ENCODE results near the gene CDH4. TPM values are rescaled to one million over a fixed set of nuclear protein-coding genes. Genes with fewer than 3 reads are reported as not detected.

CDH4 gene
- total RNA-seq, 2 experiments from 2014 or later, result 0.10 to 0.21 TPM

DNA sequence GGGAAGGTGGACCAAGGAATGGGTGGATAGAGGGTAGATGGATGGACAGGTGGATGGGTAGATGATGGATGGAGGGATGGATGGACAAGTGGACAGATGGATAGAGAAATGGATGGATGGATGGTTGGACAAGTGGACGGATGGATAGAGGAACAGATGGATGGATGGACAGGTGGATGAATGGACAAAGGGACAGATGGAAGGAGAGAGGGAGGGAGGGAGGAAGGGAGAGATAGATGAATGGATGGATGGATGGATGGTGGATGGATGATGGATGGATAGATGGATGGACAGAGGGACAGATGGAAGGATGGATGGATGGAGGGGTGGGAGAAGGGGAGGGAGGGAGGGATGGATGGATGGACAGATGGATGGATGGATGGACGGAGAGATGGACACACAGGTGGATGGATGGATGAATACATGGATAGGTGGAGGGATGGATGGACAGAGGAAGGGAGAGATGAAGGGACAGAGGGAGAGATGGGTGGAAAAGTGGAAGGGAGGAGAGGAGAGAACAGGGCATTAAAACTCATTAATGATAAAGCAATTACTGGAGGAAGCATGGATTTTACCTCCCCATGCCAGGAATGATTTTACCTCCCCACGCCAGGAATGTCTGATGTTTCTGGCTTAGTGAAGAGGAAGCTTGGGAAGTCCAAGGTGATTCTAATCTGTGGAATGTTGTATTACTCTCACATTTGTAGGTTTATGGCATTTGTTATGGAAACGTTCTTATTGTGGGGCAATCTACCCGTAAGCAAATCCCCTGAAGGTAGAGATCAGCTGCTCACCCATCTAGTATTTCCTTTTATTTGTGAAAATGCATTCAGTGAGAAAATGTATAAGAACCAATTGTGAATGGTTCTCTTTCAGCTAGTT is 430.3 kb downstream of the CDH4 start:
- POLR2A ChIA-PET, result no interaction called here
- Mint-ChIP-seq H3K27ac (no peak overlapping the region), H3K9me3 (peaks cover 4% of the 10 kb centered on the region), H3K27me3 (peaks cover 3% of the 10 kb centered on the region), H3K36me3 (no peaks in the 10 kb centered on the region), H3K4me1 (ENCODE audit: low read depth) (no peaks in the 10 kb centered on the region), H3K4me3 (no peak overlapping the region)
- DNase-seq, result no peak
- CTCF ChIA-PET, result no interaction called here
- intact Hi-C loops (cut with micrococcal nuclease), result no loop called here

DNA sequence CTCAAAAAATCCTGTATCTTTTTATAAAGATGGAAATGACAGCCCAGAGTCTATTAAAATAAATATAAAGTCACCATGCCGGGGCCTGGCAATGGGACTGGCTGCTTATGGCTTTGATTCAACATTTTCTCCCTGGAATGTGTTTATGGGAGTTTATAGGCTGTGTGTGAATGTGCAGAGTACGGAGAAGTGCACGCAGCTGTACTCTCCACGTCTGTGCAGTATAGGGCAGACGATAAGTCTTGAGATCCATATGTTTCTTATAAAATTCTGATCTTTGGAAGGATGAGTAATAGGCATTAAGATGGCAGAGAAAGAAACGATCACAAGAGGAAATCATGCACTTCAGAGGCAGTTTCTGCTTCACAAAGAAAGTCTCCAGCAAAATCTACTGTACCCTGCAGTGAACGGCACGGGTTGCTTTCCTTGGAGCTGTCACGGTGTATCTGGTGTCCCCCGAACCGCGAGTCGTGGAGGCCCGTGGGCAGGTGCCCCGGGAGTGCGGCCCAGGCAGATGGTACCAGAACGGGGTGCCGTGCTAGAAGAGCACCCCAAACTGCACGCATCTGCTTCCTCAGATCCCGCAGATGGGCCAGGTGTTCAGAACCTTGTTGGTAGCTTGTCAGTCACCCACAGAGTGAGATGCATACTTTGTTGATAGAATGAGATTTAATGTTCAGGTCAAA is 431.1 kb downstream of the CDH4 start:
- peaks cover 2% of the 10 kb centered on the region for H3K27me3 Mint-ChIP-seq
- intact Hi-C loops (cut with micrococcal nuclease), result no loop called here
- no peak overlapping the region for H3K4me3 Mint-ChIP-seq
- no peak overlapping the region for H3K27ac Mint-ChIP-seq
- no peak for DNase-seq
- CTCF ChIA-PET, result no interaction called here
- POLR2A ChIA-PET, result no interaction called here
- H3K4me1 Mint-ChIP-seq (ENCODE audit: low read depth), result no peaks in the 10 kb centered on the region
- no peaks in the 10 kb centered on the region for H3K36me3 Mint-ChIP-seq
- peaks cover 4% of the 10 kb centered on the region for H3K9me3 Mint-ChIP-seq

DNA sequence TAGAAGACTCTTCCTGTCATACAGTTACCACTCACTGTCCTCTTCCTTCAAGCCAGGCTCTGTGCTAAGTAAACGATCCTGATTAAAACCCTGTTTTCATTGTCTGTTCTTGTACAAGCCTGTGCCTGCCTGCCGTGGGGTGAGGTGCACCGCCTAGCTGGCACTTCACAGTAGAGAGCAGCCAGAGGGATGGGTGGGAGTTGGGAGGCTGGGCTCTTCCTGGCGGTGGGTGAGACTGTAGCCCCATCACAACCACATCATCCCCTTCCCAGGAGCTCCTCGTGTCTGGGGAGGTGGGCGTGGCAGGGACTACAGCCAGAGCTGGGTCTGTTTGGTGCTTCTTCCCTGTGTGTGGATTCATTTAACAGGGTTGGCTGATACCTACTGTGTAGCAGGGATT is 431.7 kb downstream of the CDH4 start:
- H3K4me3 Mint-ChIP-seq, result no peak overlapping the region
- no peak for DNase-seq
- ChIA-PET POLR2A (no interaction called here), CTCF (no interaction called here)
- no peaks in the 10 kb centered on the region for H3K36me3 Mint-ChIP-seq
- no peaks in the 10 kb centered on the region for H3K4me1 Mint-ChIP-seq (ENCODE audit: low read depth)
- peaks cover 2% of the 10 kb centered on the region for H3K27me3 Mint-ChIP-seq
- no peak overlapping the region for H3K27ac Mint-ChIP-seq
- H3K9me3 Mint-ChIP-seq, result peaks cover 4% of the 10 kb centered on the region
- intact Hi-C loops (cut with micrococcal nuclease), result no loop called here

DNA sequence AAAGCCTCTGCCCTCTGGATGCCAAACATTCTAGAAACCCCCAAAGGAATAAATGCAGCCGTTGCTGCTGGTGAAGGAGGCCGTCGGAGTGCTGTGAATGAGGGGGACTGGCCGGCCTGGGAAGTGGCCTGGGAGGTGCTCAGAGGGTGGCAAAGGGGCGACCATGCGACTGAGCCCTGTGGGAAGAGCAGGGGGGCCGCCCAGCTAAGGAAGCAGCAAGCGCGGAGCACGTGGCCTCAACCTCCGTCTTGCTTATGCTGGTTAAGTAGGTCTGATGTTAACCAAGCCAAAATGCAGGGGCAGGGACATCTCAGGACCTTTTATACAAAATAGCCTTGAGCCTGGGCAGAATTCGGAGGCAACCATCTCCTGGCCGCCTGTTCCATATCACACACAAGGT is 432.1 kb downstream of the CDH4 start:
- Mint-ChIP-seq H3K27ac (no peak overlapping the region), H3K9me3 (peaks cover 4% of the 10 kb centered on the region), H3K4me3 (no peak overlapping the region), H3K36me3 (no peaks in the 10 kb centered on the region), H3K4me1 (ENCODE audit: low read depth) (no peaks in the 10 kb centered on the region), H3K27me3 (peaks cover 2% of the 10 kb centered on the region)
- intact Hi-C loops (cut with micrococcal nuclease), result no loop called here
- DNase-seq, result no peak
- POLR2A ChIA-PET, result no interaction called here
- CTCF ChIA-PET, result no interaction called here

DNA sequence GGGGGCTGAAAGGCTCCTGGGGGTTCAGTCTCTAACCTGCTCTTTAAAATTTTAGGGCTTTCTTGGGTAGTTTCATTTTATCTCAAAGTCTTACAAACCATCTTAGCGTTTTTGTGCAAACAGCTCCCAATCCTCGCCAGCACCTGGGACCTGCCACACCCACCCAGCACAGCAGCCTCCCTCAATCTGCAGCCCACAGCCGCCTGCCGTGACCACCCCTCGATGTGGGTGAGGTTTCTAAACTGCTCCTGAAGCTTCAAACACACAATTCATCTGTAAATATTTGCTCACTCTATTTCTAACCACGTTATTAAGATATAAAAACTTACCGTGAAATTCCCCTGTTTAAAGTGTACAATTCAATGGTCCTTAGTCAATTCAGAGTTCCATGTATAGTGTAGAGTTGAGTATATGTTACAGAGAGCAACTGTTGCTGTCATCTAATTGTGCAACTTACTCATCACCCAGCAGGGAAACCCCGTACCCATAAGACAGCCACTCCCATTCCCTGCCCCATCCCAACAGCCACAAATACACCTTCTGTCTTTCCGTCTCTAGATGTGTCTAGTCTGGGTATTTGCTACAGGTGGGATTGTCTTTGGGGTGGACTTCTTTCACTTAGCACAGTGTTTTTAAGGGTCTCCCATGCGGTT is 432.6 kb downstream of the CDH4 start:
- peaks cover 2% of the 10 kb centered on the region for H3K27me3 Mint-ChIP-seq
- ChIA-PET CTCF (no interaction called here), POLR2A (no interaction called here)
- no peak overlapping the region for H3K27ac Mint-ChIP-seq
- intact Hi-C loops (cut with micrococcal nuclease), result no loop called here
- H3K9me3 Mint-ChIP-seq, result peaks cover 4% of the 10 kb centered on the region
- no peaks in the 10 kb centered on the region for H3K36me3 Mint-ChIP-seq
- H3K4me3 Mint-ChIP-seq, result no peak overlapping the region
- DNase-seq, result no peak
- H3K4me1 Mint-ChIP-seq (ENCODE audit: low read depth), result no peaks in the 10 kb centered on the region

DNA sequence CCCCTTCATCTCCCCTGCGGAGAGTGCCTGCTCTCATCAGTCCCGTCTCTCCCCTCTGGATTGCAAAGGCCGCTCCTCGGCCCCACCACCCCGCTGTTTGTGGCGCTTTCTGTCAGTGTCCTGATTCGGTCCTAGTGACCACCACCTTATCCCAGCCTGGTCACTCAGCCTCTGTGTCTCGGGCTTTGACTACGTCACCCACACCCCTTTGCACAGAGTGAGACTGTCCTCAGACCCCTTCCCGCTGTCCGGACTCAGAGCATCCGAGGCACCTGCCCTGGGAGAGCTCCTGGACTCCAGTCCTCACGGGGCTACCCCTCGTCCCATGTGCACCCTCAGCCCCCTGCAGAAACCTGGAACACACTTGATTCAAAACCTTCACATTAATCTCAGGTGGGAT is 433.4 kb downstream of the CDH4 start:
- Mint-ChIP-seq H3K4me1 (ENCODE audit: low read depth) (no peaks in the 10 kb centered on the region), H3K27me3 (peaks cover 2% of the 10 kb centered on the region), H3K36me3 (no peaks in the 10 kb centered on the region), H3K4me3 (no peak overlapping the region), H3K9me3 (peaks cover 4% of the 10 kb centered on the region), H3K27ac (no peak overlapping the region)
- no peak for DNase-seq
- POLR2A ChIA-PET, result no interaction called here
- CTCF ChIA-PET, result no interaction called here
- intact Hi-C loops (cut with micrococcal nuclease), result no loop called here

DNA sequence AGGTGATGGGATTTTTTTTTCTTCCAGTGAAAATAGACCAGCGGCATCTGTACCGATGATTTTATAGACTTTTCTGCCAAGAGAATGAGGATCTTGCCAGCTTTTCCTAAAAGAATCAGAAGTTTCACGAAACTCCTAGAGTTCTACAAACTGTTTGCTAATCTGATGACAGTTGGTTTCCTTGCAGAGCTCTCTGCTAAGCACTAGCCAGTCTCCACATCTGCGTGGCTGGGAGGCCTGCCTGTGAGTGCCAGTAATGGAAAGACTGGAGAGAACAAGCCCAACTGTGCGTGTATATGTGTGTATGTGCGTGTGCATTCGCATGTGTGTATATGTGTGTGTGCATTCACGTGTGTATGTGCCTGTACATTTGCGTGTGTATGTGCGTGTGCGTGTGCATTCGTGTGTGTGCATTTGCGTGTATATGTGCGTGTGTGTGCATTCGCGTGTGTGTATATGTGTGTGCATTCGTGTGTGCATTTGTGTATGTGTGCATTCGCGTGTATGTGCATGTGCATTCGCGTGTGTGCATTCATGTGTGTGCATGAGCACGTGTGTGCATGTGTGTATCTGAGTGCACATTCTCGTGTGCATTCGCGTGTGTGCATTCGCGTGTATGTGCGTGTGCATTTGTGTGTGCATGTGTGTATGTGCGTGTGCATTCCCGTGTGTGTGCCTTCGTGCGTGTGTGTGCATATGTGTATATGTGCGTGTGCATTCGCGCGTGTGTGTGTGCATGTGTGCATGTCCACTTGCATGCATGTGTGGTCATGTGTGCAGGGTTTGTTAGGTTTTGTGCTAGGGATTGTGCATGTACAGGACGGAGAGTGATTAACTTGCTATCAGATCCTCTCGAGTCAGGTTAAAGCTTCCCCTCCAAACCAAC is 434.2 kb downstream of the CDH4 start:
- H3K9me3 Mint-ChIP-seq, result peaks cover 4% of the 10 kb centered on the region
- DNase-seq, result no peak
- no peak overlapping the region for H3K27ac Mint-ChIP-seq
- H3K27me3 Mint-ChIP-seq, result peaks cover 2% of the 10 kb centered on the region
- no peaks in the 10 kb centered on the region for H3K4me1 Mint-ChIP-seq (ENCODE audit: low read depth)
- POLR2A ChIA-PET, result no interaction called here
- CTCF ChIA-PET, result no interaction called here
- no peak overlapping the region for H3K4me3 Mint-ChIP-seq
- no peaks in the 10 kb centered on the region for H3K36me3 Mint-ChIP-seq
- intact Hi-C loops (cut with micrococcal nuclease), result no loop called here

DNA sequence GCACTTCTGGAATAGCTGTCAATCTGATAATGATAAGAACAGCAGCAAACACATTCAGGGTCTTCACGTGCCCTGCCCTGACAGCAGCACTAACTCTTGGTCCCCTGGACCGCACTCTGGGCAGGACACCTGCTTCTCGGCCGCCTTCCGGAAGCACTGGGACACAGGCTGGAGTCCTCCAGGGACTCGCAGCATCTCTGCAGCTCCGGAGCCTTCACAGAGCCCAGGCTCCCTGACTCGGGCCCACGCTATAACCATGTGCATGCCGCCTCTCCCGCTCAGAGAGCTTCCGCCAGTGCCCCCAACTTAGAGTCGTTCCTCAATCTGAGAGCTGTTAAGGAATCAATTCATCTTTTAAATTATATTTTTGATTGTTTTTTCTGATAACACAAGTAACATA is 436.4 kb downstream of the CDH4 start:
- H3K4me1 Mint-ChIP-seq (ENCODE audit: low read depth), result no peaks in the 10 kb centered on the region
- intact Hi-C loops (cut with micrococcal nuclease), result no loop called here
- no peak overlapping the region for H3K4me3 Mint-ChIP-seq
- ChIA-PET POLR2A (no interaction called here), CTCF (no interaction called here)
- peaks cover 2% of the 10 kb centered on the region for H3K27me3 Mint-ChIP-seq
- no peak for DNase-seq
- peaks cover 4% of the 10 kb centered on the region for H3K9me3 Mint-ChIP-seq
- no peak overlapping the region for H3K27ac Mint-ChIP-seq
- H3K36me3 Mint-ChIP-seq, result no peaks in the 10 kb centered on the region

DNA sequence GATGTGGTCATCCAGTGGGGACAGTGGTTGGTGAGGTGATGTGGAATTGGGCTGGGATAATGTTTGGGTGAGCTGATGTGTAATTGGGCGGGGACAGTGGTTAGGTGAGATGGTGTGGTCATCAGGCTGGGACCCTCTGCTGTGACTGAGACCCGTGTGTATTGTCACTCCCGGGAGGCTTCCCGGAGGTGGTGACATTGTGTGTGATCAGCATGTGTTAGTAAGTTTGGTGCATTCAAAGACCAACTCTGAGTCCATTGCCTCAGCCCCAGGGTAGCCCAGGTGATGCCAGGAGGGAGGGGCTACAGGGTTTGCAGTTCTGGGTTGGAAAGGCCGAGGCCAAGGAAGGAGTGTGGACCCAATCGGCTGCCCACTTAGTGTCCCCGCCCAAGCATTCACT is 438.1 kb downstream of the CDH4 start:
- no peak overlapping the region for H3K4me3 Mint-ChIP-seq
- CTCF ChIA-PET, result no interaction called here
- POLR2A ChIA-PET, result no interaction called here
- no peak overlapping the region for H3K27ac Mint-ChIP-seq
- no peaks in the 10 kb centered on the region for H3K36me3 Mint-ChIP-seq
- peaks cover 4% of the 10 kb centered on the region for H3K9me3 Mint-ChIP-seq
- H3K4me1 Mint-ChIP-seq (ENCODE audit: low read depth), result no peaks in the 10 kb centered on the region
- no peaks in the 10 kb centered on the region for H3K27me3 Mint-ChIP-seq
- no peak for DNase-seq
- intact Hi-C loops (cut with micrococcal nuclease), result no loop called here

DNA sequence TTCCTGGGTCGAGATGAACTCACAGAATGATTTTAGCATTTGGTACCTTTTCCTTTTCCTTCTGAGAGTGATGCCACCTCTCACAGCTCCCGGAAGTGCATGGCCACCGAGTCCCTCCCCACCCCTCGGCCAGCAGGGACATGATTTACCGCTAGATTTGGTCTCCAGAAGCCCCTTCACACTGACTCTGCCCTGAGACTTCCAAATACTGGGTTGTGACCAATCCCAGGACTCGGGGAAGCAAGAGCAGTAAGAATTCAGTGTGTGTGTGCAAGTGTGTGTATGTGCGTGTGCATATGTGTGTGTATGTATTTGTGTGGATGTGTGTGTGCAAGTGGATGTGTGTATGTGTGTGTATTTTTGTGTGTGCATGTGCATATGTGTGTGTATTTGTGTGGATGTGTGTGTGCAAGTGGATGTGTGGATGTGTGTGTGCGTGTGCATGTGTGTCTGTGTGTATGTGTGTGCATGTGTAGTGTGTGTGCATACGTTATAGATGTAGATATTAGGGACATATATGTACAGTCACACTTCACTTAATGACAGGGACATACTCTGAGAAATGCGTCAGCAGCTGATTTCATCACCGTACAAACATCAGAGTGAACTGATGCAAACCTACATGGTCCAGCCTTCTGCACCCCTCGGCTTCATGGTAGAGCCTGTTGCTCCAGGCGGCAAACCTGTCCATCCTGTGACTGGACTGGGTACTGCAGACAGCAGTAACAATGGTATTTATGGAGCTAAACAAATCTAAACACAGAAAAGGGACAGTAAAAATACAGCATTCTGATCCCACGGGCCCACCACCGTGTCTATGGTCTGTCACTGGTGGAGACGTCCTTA is 439.2 kb downstream of the CDH4 start:
- no peak for DNase-seq
- H3K9me3 Mint-ChIP-seq, result peaks cover 4% of the 10 kb centered on the region
- intact Hi-C loops (cut with micrococcal nuclease), result no loop called here
- H3K27ac Mint-ChIP-seq, result no peak overlapping the region
- H3K27me3 Mint-ChIP-seq, result no peaks in the 10 kb centered on the region
- ChIA-PET POLR2A (no interaction called here), CTCF (no interaction called here)
- H3K4me1 Mint-ChIP-seq (ENCODE audit: low read depth), result no peaks in the 10 kb centered on the region
- H3K36me3 Mint-ChIP-seq, result no peaks in the 10 kb centered on the region
- H3K4me3 Mint-ChIP-seq, result no peak overlapping the region

DNA sequence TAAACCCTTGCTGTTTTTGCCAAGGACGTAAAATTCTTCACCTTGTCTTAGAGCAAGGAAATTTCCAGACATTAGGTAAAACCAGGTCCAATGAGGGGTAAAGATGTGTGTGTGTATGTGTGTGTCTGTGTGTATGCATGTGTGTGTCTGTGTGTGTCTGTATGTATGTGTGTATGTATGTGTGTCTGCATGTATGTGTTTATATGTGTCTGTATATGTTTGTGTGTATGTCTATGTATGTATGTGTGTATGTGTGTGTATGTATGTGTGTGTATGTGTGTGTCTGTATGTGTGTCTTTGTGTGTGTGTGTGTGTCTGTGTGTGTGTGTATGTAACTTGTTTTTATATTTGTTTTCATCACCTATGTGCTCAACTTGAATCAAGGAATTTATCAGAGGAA is 439.9 kb downstream of the CDH4 start:
- no peak overlapping the region for H3K4me3 Mint-ChIP-seq
- no peak overlapping the region for H3K27ac Mint-ChIP-seq
- peaks cover 2% of the 10 kb centered on the region for H3K9me3 Mint-ChIP-seq
- intact Hi-C loops (cut with micrococcal nuclease), result no loop called here
- POLR2A ChIA-PET, result no interaction called here
- CTCF ChIA-PET, result no interaction called here
- no peak for DNase-seq
- H3K4me1 Mint-ChIP-seq (ENCODE audit: low read depth), result no peaks in the 10 kb centered on the region
- H3K36me3 Mint-ChIP-seq, result no peaks in the 10 kb centered on the region
- H3K27me3 Mint-ChIP-seq, result no peaks in the 10 kb centered on the region
